ENCODE results near the gene GPR151.

Gene GPR151

GRCh38 chr5:146519554-146519953, 3.6 kb upstream of the GPR151 start:
- no peak for DNase-seq

- no peak for DNase-seq
Observed at GRCh38 chr5:146515473-146516150, 378 bp downstream of the GPR151 start.

GRCh38 chr5:146514575-146514974, 1.4 kb downstream of the GPR151 start:
- no peak for DNase-seq

- DNase-seq = no peak
Observed at GRCh38 chr5:146513462-146513861, 2.5 kb downstream of the GPR151 start.

- no peak for DNase-seq
Observed at GRCh38 chr5:146510559-146511125, 5.3 kb downstream of the GPR151 start.

- no peak for DNase-seq
Observed at GRCh38 chr5:146507428-146507827, 8.6 kb downstream of the GPR151 start.

GRCh38 chr5:146499680-146500079, 16.3 kb downstream of the GPR151 start:
- DNase-seq = no peak

GRCh38 chr5:146494656-146495055, 21.3 kb downstream of the GPR151 start:
- DNase-seq = no peak

- no peak for DNase-seq
Observed at GRCh38 chr5:146490089-146490843, 25.7 kb downstream of the GPR151 start.

- no peak for DNase-seq
Observed at GRCh38 chr5:146484714-146485391, 31.1 kb downstream of the GPR151 start.

- no peak for DNase-seq
Observed at GRCh38 chr5:146482775-146483174, 33.2 kb downstream of the GPR151 start.

- no peak for DNase-seq
Observed at GRCh38 chr5:146475906-146476305, 40.1 kb downstream of the GPR151 start.

- no peak for DNase-seq
Observed at GRCh38 chr5:146475190-146475780, 40.7 kb downstream of the GPR151 start.

GRCh38 chr5:146474065-146474464, 41.9 kb downstream of the GPR151 start:
- DNase-seq = no peak

GRCh38 chr5:146467760-146468159, 48.2 kb downstream of the GPR151 start:
- no peak for DNase-seq

- DNase-seq = no peak
Observed at GRCh38 chr5:146466521-146467349, 49.3 kb downstream of the GPR151 start.

GRCh38 chr5:146463446-146463845, 52.5 kb downstream of the GPR151 start:
- DNase-seq = no peak
